HEK293T (cell line): ENCODE data around the gene ALOX5AP.

Experiments used
- BHLHE40 ChIP-seq: fragments of 450-650 bp; IDR thresholded peaks from 2 replicates; pipeline ENCODE4 v1.6.1; 2016; ENCODE audit warnings: mild to moderate bottlenecking, moderate library complexity, borderline replicate concordance
- CTBP1 ChIP-seq: fragments of 450-650 bp; IDR thresholded peaks from 2 replicates; pipeline ENCODE4 v1.6.1; 2016; ENCODE audit warnings: borderline replicate concordance
- ZNF384 ChIP-seq: fragments of 450-650 bp; IDR thresholded peaks from 2 replicates; pipeline ENCODE4 v1.6.1; 2016

DNA sequence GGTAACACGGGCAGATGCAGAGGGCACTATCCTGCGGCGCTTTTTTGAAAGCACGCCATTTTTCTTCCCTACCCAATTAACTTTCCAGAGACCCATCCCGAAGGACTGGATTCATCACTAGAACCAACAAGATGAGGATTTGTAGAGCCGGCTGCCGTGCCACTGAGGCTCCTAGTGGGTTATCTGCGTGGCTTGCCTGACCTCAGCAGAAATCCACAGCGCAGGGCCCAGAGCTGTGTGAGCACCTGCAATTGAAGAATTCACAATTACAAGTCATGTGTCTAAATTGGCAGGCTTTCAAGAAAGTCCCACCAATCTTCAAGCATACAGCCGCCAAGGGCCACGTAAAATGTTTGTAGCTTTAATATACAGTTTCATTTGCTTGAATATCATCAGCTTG, 75.5 kb downstream of the ALOX5AP start:
- TF ChIP-seq CTBP1 (no peak), ZNF384 (no peak), BHLHE40 (no peak)
